NCI-H446 treated with DMSO at 0.1 percent for 48 hours (cell line): ENCODE results near the gene HYAL1.

Experiments used
- DNase-seq: peaks from one replicate; lab custom pipeline; 2025; lab: John Stamatoyannopoulos, UW

Gene HYAL1

GRCh38 chr3:50334339-50335075, 31.1 kb upstream of the HYAL1 start:
- no peak for DNase-seq

- no peak for DNase-seq
These were observed 30.5 kb upstream of the HYAL1 start for GRCh38 chr3:50333744-50334328.

GRCh38 chr3:50331364-50331907, 28.1 kb upstream of the HYAL1 start:
- DNase-seq = no peak

GRCh38 chr3:50330330-50330729, 27.0 kb upstream of the HYAL1 start:
- DNase-seq = no peak

- DNase-seq = peak; percentile 76
These were observed 24.7 kb upstream of the HYAL1 start, which contains the start of gene TUSC2 for GRCh38 chr3:50327943-50328691. TSS of gene TUSC2 (minus strand) at chr3:50328223. CDS start at chr3:50328099, 124 bp downstream.

GRCh38 chr3:50327129-50327528, 23.8 kb upstream of the HYAL1 start:
- no peak for DNase-seq

GRCh38 chr3:50326182-50326541, 22.8 kb upstream of the HYAL1 start:
- DNase-seq = no peak

- DNase-seq = no peak
These were observed 22.3 kb upstream of the HYAL1 start for GRCh38 chr3:50325497-50326181.

GRCh38 chr3:50325113-50325480, 21.7 kb upstream of the HYAL1 start:
- no peak for DNase-seq

- no peak for DNase-seq
These were observed 21.2 kb upstream of the HYAL1 start for GRCh38 chr3:50324351-50325112.

GRCh38 chr3:50323614-50324199, 20.3 kb upstream of the HYAL1 start:
- no peak for DNase-seq

- DNase-seq = no peak
These were observed 19.8 kb upstream of the HYAL1 start for GRCh38 chr3:50323092-50323600.

- DNase-seq = no peak
These were observed 19.2 kb upstream of the HYAL1 start, which contains the start of gene HYAL2 for GRCh38 chr3:50322386-50323091. TSS of gene HYAL2 (minus strand) at chr3:50322745. CDS start at chr3:50320489, 2,256 bp downstream.

- DNase-seq = no peak
These were observed 18.7 kb upstream of the HYAL1 start for GRCh38 chr3:50322115-50322385.

GRCh38 chr3:50321336-50322114, 18.2 kb upstream of the HYAL1 start:
- peak; percentile 56 for DNase-seq

- DNase-seq = no peak
These were observed 17.5 kb upstream of the HYAL1 start for GRCh38 chr3:50320853-50321335.

- no peak for DNase-seq
These were observed 16.7 kb upstream of the HYAL1 start for GRCh38 chr3:50319894-50320625.

GRCh38 chr3:50319181-50319893, 16.0 kb upstream of the HYAL1 start:
- no peak for DNase-seq
